Superior temporal gyrus (tissue), 1 donor: ENCODE measurements around the gene OPN1MW2.
"Not testable (repeated sequence)": the region's sequence is repeated elsewhere in the genome, so short reads cannot be mapped to it uniquely, and the experiment has no call there.

Source experiments
- DNase-seq: peaks from one replicate; pipeline ENCODE4 v3.0.0-alpha.2; 2016; ENCODE audit errors: extremely low spot score

OPN1MW2 gene

GRCh38 chrX:154269245-154269644, 49.7 kb downstream of the OPN1MW2 start:
- DNase-seq: not testable (repeated sequence)
